Panc1 (cell line): ENCODE measurements around the gene DYNC2LI1. TPM values are rescaled to one million over a fixed set of nuclear protein-coding genes. Genes with fewer than 3 reads are reported as not detected.

ENCODE experiments used
- ATAC-seq: fragments of 200-7000 bp; cut with Tn5 transposase; 2 replicates; pipeline ENCODE4 v1.9.1; 2020; ENCODE audit warnings: mild to moderate bottlenecking, moderate library complexity
- BruUV-seq: library from RNA; stranded (reverse); fragments of 400-500 nt; replicated peaks from 2 replicates; lab custom pipeline; 2021; lab: Mats Ljungman, UMichigan
- CTCF ChIA-PET: fragments of 300-600 bp; sonication (Branson Sonifier 250); formaldehyde crosslinking; loops from one replicate; lab custom pipeline; 2022; ENCODE audit warnings: antibody characterized with exemption; lab: Charles Lee
- POLR2A ChIA-PET: fragments of 300-600 bp; sonication (Branson Sonifier 250); formaldehyde crosslinking; loops from one replicate; lab custom pipeline; 2022; ENCODE audit warnings: antibody characterized with exemption; lab: Charles Lee
- DNase-seq: peaks from one replicate; pipeline ENCODE4 v3.0.0-alpha.2; 2010; ENCODE audit warnings: low read depth, low spot score
- H3K27ac ChIP-seq: 2 replicates; pipeline ENCODE4 v1.5.1; 2011; ENCODE audit warnings: mild to moderate bottlenecking, low read length, inconsistent platforms
- H3K27me3 ChIP-seq: fragments of 200-500 bp; sonication (Bioruptor generic); 2 replicates; pipeline ENCODE4 v1.6.0; 2014; ENCODE audit warnings: low read length, inconsistent platforms; ENCODE audit not compliant: control insufficient read depth, insufficient read depth
- H3K36me3 ChIP-seq: fragments of 200-500 bp; sonication (Bioruptor generic); 2 replicates; pipeline ENCODE4 v1.5.1; 2014; ENCODE audit warnings: inconsistent platforms, mild to moderate bottlenecking, low read length, moderate library complexity; ENCODE audit not compliant: control insufficient read depth, insufficient read depth
- H3K4me1 ChIP-seq: 2 replicates; pipeline ENCODE4 v1.5.1; 2011; ENCODE audit warnings: inconsistent platforms, mild to moderate bottlenecking, low read length, moderate library complexity; ENCODE audit not compliant: control insufficient read depth, insufficient read depth
- H3K4me3 ChIP-seq, 2 experiments: 2 replicates each; pipeline ENCODE4 v1.5.1; 2011 to 2012; ENCODE audit warnings: low read depth in 2 of 2, low read length in 2 of 2, mild to moderate bottlenecking in 2 of 2, inconsistent platforms in 1 of 2, moderate library complexity in 1 of 2
- H3K9me3 ChIP-seq: fragments of 200-500 bp; sonication (Bioruptor generic); 2 replicates; pipeline ENCODE4 v1.5.1; 2014; ENCODE audit warnings: low read depth, mild to moderate bottlenecking, inconsistent platforms, low read length, moderate library complexity; ENCODE audit not compliant: control insufficient read depth, insufficient read depth
- POLR2AphosphoS5 ChIP-seq: IDR thresholded peaks from 2 replicates; pipeline ENCODE4 v1.6.1; 2012; ENCODE audit warnings: mild to moderate bottlenecking, low read depth, low read length, moderate library complexity
- SIN3A ChIP-seq: IDR thresholded peaks from 2 replicates; pipeline ENCODE4 v1.6.1; 2012; ENCODE audit warnings: low read depth, mild to moderate bottlenecking, low read length, moderate library complexity, borderline replicate concordance; ENCODE audit not compliant: insufficient read depth
- TCF7L2 ChIP-seq: IDR thresholded peaks from 2 replicates; pipeline ENCODE4 v1.6.1; 2011; ENCODE audit warnings: mild to moderate bottlenecking, low read depth, low read length, inconsistent platforms
- in situ Hi-C: cut with HindIII; loops from 2 replicates; pipeline ENCODE4 v1.10.0; 2016; ENCODE audit warnings: low sequenced_read_pairs, low pct_unique_long_range_greater_than_20kb
- intact Hi-C: fragments of 100-400 bp; cut with micrococcal nuclease; formaldehyde crosslinking; loops from one replicate; pipeline ENCODE4 v1.10.0; 2022; ENCODE audit not compliant: unreplicated experiment
- total RNA-seq: library from RNA; stranded (reverse); gene quantifications from one replicate; pipeline ENCODE4 v1.2.1, GENCODE V29; 2021; ENCODE audit not compliant: unreplicated experiment
- TF ChIP-seq, protein P1 (sequence below), 2 experiments: IDR thresholded peaks; 2 replicates each; pipeline ENCODE4 v1.6.1; 2011 to 2012; ENCODE audit warnings: low read depth in 2 of 2, control low read depth in 1 of 2, low read length in 1 of 2, mild to moderate bottlenecking in 1 of 2, moderate library complexity in 1 of 2; ENCODE audit not compliant: insufficient read depth in 1 of 2
- TF ChIP-seq, protein P2 (sequence below): fragments of 450-650 bp; IDR thresholded peaks from 2 replicates; pipeline ENCODE4 v1.5.1; 2017; ENCODE audit warnings: mild to moderate bottlenecking

The DYNC2LI1 gene
- total RNA-seq, 1 experiment from 2014 or later = 8.5 TPM

- no peak for DNase-seq
- no peak for TF ChIP-seq TCF7L2
- TF ChIP-seq SIN3A = no peak
- TF ChIP-seq, protein P1, sequence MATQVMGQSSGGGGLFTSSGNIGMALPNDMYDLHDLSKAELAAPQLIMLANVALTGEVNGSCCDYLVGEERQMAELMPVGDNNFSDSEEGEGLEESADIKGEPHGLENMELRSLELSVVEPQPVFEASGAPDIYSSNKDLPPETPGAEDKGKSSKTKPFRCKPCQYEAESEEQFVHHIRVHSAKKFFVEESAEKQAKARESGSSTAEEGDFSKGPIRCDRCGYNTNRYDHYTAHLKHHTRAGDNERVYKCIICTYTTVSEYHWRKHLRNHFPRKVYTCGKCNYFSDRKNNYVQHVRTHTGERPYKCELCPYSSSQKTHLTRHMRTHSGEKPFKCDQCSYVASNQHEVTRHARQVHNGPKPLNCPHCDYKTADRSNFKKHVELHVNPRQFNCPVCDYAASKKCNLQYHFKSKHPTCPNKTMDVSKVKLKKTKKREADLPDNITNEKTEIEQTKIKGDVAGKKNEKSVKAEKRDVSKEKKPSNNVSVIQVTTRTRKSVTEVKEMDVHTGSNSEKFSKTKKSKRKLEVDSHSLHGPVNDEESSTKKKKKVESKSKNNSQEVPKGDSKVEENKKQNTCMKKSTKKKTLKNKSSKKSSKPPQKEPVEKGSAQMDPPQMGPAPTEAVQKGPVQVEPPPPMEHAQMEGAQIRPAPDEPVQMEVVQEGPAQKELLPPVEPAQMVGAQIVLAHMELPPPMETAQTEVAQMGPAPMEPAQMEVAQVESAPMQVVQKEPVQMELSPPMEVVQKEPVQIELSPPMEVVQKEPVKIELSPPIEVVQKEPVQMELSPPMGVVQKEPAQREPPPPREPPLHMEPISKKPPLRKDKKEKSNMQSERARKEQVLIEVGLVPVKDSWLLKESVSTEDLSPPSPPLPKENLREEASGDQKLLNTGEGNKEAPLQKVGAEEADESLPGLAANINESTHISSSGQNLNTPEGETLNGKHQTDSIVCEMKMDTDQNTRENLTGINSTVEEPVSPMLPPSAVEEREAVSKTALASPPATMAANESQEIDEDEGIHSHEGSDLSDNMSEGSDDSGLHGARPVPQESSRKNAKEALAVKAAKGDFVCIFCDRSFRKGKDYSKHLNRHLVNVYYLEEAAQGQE (IDR thresholded peaks at IDR 0.05; ENCODE audit: insufficient read depth in 1 of 2, low read depth in 2 of 2, low read length in 1 of 2) = no peak
- TF ChIP-seq, protein P2, sequence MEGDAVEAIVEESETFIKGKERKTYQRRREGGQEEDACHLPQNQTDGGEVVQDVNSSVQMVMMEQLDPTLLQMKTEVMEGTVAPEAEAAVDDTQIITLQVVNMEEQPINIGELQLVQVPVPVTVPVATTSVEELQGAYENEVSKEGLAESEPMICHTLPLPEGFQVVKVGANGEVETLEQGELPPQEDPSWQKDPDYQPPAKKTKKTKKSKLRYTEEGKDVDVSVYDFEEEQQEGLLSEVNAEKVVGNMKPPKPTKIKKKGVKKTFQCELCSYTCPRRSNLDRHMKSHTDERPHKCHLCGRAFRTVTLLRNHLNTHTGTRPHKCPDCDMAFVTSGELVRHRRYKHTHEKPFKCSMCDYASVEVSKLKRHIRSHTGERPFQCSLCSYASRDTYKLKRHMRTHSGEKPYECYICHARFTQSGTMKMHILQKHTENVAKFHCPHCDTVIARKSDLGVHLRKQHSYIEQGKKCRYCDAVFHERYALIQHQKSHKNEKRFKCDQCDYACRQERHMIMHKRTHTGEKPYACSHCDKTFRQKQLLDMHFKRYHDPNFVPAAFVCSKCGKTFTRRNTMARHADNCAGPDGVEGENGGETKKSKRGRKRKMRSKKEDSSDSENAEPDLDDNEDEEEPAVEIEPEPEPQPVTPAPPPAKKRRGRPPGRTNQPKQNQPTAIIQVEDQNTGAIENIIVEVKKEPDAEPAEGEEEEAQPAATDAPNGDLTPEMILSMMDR = no peak
- no peak for TF ChIP-seq POLR2AphosphoS5
- POLR2A ChIA-PET = interaction anchor here (0.5 kb wide), 1 partner anchor 180 kb away, joined by 3 read pairs; no protein-coding TSS in a partner anchor
- CTCF ChIA-PET = no interaction called here
- H3K27me3 ChIP-seq = no peaks in the 10 kb centered on the region
- H3K36me3 ChIP-seq = no peaks in the 10 kb centered on the region
- H3K4me1 ChIP-seq = no peaks in the 10 kb centered on the region
- in situ Hi-C loops = no loop called here
- no peak for ATAC-seq
- no TSS peak for BruUV-seq
- intact Hi-C loops = no loop called here
- H3K27ac ChIP-seq = no peak overlapping the region
- no peaks in the 10 kb centered on the region for H3K9me3 ChIP-seq
- no peak overlapping the region for H3K4me3 ChIP-seq
These were observed 21.1 kb downstream of the DYNC2LI1 start for GRCh38 chr2:43794956-43795355.

- ChIA-PET CTCF (interaction anchor here (0.6 to 0.7 kb wide), 2 partner anchors 40 to 113 kb away, joined by 3 to 6 read pairs; no protein-coding TSS in a partner anchor), POLR2A (interaction anchor here (0.7 kb wide), 1 partner anchor 15 kb away, joined by 5 read pairs; no protein-coding TSS in a partner anchor)
- no TSS peak for BruUV-seq
- no peaks in the 10 kb centered on the region for H3K36me3 ChIP-seq
- TF ChIP-seq POLR2AphosphoS5 (no peak), SIN3A (no peak), TCF7L2 (no peak)
- TF ChIP-seq, protein P2 = no peak
- TF ChIP-seq, protein P1 (IDR thresholded peaks at IDR 0.05; ENCODE audit: insufficient read depth in 1 of 2, low read depth in 2 of 2, low read length in 1 of 2) = no peak
- H3K27ac ChIP-seq = no peak overlapping the region
- intact Hi-C loops = no loop called here
- in situ Hi-C loops = no loop called here
- no peak overlapping the region for H3K4me3 ChIP-seq
- H3K4me1 ChIP-seq = no peaks in the 10 kb centered on the region
- DNase-seq (no peak), ATAC-seq (no peak)
- no peaks in the 10 kb centered on the region for H3K9me3 ChIP-seq
- H3K27me3 ChIP-seq = no peaks in the 10 kb centered on the region
These were observed 22.4 kb downstream of the DYNC2LI1 start for GRCh38 chr2:43796206-43796605.
